ENCODE data around the gene TOGARAM1. TPM values are rescaled to one million over a fixed set of nuclear protein-coding genes. Genes with fewer than 3 reads are reported as not detected.

Gene TOGARAM1
- total RNA-seq, 2 experiments from 2014 or later, result 5.7 to 6.6 TPM

GRCh38 chr14:44963044-44963528 lies 1.1 kb downstream of the TOGARAM1 start:
- no peak overlapping the region for H3K4me3 Mint-ChIP-seq
- ATAC-seq (no peak), DNase-seq (peak; percentile 7)
- H3K27me3 Mint-ChIP-seq, result no peaks in the 10 kb centered on the region
- POLR2A ChIA-PET, result interaction anchor here (0.7 to 2.2 kb wide), 2 partner anchors 25 to 173 kb away, joined by 4 to 8 read pairs; partner anchors contain the start of gene FANCM
- peak overlapping the region; percentile 17 for H3K27ac Mint-ChIP-seq
- H3K9me3 Mint-ChIP-seq (ENCODE audit: low read depth), result peaks cover 13% of the 10 kb centered on the region
- H3K4me1 Mint-ChIP-seq, result peaks cover 57% of the 10 kb centered on the region
- CTCF ChIA-PET, result interaction anchor here (0.8 to 1.3 kb wide), 2 partner anchors 290 to 306 kb away, joined by 3 read pairs; partner anchors contain the start of gene MIS18BP1
- intact Hi-C loops (cut with DNase I, micrococcal nuclease), result no loop called here
- H3K36me3 Mint-ChIP-seq (ENCODE audit: low read depth), result peaks cover 28% of the 10 kb centered on the region

GRCh38 chr14:44963775-44964380 lies 1.9 kb downstream of the TOGARAM1 start:
- peaks cover 34% of the 10 kb centered on the region for H3K36me3 Mint-ChIP-seq (ENCODE audit: low read depth)
- ATAC-seq, result no peak
- ChIA-PET POLR2A (no interaction called here), CTCF (interaction anchor here (0.7 kb wide), 1 partner anchor 167 kb away, joined by 3 read pairs; no protein-coding TSS in a partner anchor)
- H3K9me3 Mint-ChIP-seq (ENCODE audit: low read depth), result peaks cover 17% of the 10 kb centered on the region
- peak; percentile 8 for DNase-seq
- no peaks in the 10 kb centered on the region for H3K27me3 Mint-ChIP-seq
- peaks cover 58% of the 10 kb centered on the region for H3K4me1 Mint-ChIP-seq
- H3K4me3 Mint-ChIP-seq, result no peak overlapping the region
- intact Hi-C loops (cut with DNase I, micrococcal nuclease), result no loop called here
- H3K27ac Mint-ChIP-seq, result peak overlapping the region; percentile 24

GRCh38 chr14:44966601-44967336 lies 4.8 kb downstream of the TOGARAM1 start:
- no peaks in the 10 kb centered on the region for H3K27me3 Mint-ChIP-seq
- POLR2A ChIA-PET, result no interaction called here
- intact Hi-C loops (cut with DNase I, micrococcal nuclease), result no loop called here
- ATAC-seq (no peak), DNase-seq (no peak)
- peaks cover 55% of the 10 kb centered on the region for H3K36me3 Mint-ChIP-seq (ENCODE audit: low read depth)
- H3K27ac Mint-ChIP-seq, result no peak overlapping the region
- H3K4me3 Mint-ChIP-seq, result peak overlapping the region; percentile 36
- H3K9me3 Mint-ChIP-seq (ENCODE audit: low read depth), result peaks cover 33% of the 10 kb centered on the region
- peaks cover 62% of the 10 kb centered on the region for H3K4me1 Mint-ChIP-seq
- CTCF ChIA-PET, result no interaction called here

- ATAC-seq (no peak), DNase-seq (no peak)
- ChIA-PET POLR2A (interaction anchor here (0.7 kb wide), 1 partner anchor 15 kb away, joined by 3 read pairs; no protein-coding TSS in a partner anchor), CTCF (no interaction called here)
- no peaks in the 10 kb centered on the region for H3K27me3 Mint-ChIP-seq
- peaks cover 36% of the 10 kb centered on the region for H3K9me3 Mint-ChIP-seq (ENCODE audit: low read depth)
- intact Hi-C loops (cut with DNase I, micrococcal nuclease), result no loop called here
- peaks cover 62% of the 10 kb centered on the region for H3K36me3 Mint-ChIP-seq (ENCODE audit: low read depth)
- H3K4me3 Mint-ChIP-seq, result no peak overlapping the region
- H3K27ac Mint-ChIP-seq, result no peak overlapping the region
- peaks cover 66% of the 10 kb centered on the region for H3K4me1 Mint-ChIP-seq
Measured at GRCh38 chr14:44968714-44969113, 6.7 kb downstream of the TOGARAM1 start.

- ChIA-PET CTCF (no interaction called here), POLR2A (no interaction called here)
- Mint-ChIP-seq H3K27me3 (no peaks in the 10 kb centered on the region), H3K27ac (no peak overlapping the region), H3K36me3 (ENCODE audit: low read depth) (peaks cover 54% of the 10 kb centered on the region), H3K9me3 (ENCODE audit: low read depth) (peaks cover 28% of the 10 kb centered on the region), H3K4me1 (peaks cover 54% of the 10 kb centered on the region), H3K4me3 (no peak overlapping the region)
- no peak for ATAC-seq
- no peak for DNase-seq
- intact Hi-C loops (cut with DNase I, micrococcal nuclease), result no loop called here
Measured at GRCh38 chr14:44970907-44971306, 8.9 kb downstream of the TOGARAM1 start.

GRCh38 chr14:44971459-44971858 lies 9.5 kb downstream of the TOGARAM1 start:
- ChIA-PET POLR2A (no interaction called here), CTCF (no interaction called here)
- no peaks in the 10 kb centered on the region for H3K27me3 Mint-ChIP-seq
- ATAC-seq (no peak), DNase-seq (no peak)
- H3K27ac Mint-ChIP-seq, result no peak overlapping the region
- peaks cover 56% of the 10 kb centered on the region for H3K36me3 Mint-ChIP-seq (ENCODE audit: low read depth)
- H3K9me3 Mint-ChIP-seq (ENCODE audit: low read depth), result peaks cover 28% of the 10 kb centered on the region
- intact Hi-C loops (cut with DNase I, micrococcal nuclease), result no loop called here
- H3K4me1 Mint-ChIP-seq, result peaks cover 57% of the 10 kb centered on the region
- no peak overlapping the region for H3K4me3 Mint-ChIP-seq

- DNase-seq (no peak), ATAC-seq (no peak)
- Mint-ChIP-seq H3K9me3 (ENCODE audit: low read depth) (no peaks in the 10 kb centered on the region), H3K27me3 (no peaks in the 10 kb centered on the region), H3K4me1 (peaks cover 29% of the 10 kb centered on the region), H3K27ac (no peak overlapping the region), H3K4me3 (no peak overlapping the region), H3K36me3 (ENCODE audit: low read depth) (peaks cover 3% of the 10 kb centered on the region)
- ChIA-PET CTCF (interaction anchor here (0.6 kb wide), 2 partner anchors 201 to 222 kb away, joined by 4 to 5 read pairs; no protein-coding TSS in a partner anchor), POLR2A (no interaction called here)
- intact Hi-C loops (cut with DNase I, micrococcal nuclease), result no loop called here
Measured at GRCh38 chr14:44979273-44979672, 17.3 kb downstream of the TOGARAM1 start.

- no peaks in the 10 kb centered on the region for H3K27me3 Mint-ChIP-seq
- H3K36me3 Mint-ChIP-seq (ENCODE audit: low read depth), result peaks cover 3% of the 10 kb centered on the region
- ATAC-seq (no peak), DNase-seq (no peak)
- H3K9me3 Mint-ChIP-seq (ENCODE audit: low read depth), result no peaks in the 10 kb centered on the region
- H3K27ac Mint-ChIP-seq, result no peak overlapping the region
- H3K4me3 Mint-ChIP-seq, result no peak overlapping the region
- peaks cover 29% of the 10 kb centered on the region for H3K4me1 Mint-ChIP-seq
- ChIA-PET CTCF (no interaction called here), POLR2A (interaction anchor here (0.5 kb wide), 1 partner anchor 646 kb away, joined by 3 read pairs; no protein-coding TSS in a partner anchor)
- intact Hi-C loops (cut with DNase I, micrococcal nuclease), result no loop called here
Measured at GRCh38 chr14:44979740-44980356, 17.9 kb downstream of the TOGARAM1 start.

- DNase-seq (no peak), ATAC-seq (no peak)
- H3K4me3 Mint-ChIP-seq, result no peak overlapping the region
- intact Hi-C loops (cut with DNase I, micrococcal nuclease), result no loop called here
- ChIA-PET CTCF (no interaction called here), POLR2A (no interaction called here)
- H3K27me3 Mint-ChIP-seq, result no peaks in the 10 kb centered on the region
- H3K36me3 Mint-ChIP-seq (ENCODE audit: low read depth), result peaks cover under 1% of the 10 kb centered on the region
- peaks cover 27% of the 10 kb centered on the region for H3K4me1 Mint-ChIP-seq
- peak overlapping the region; percentile 19 for H3K27ac Mint-ChIP-seq
- no peaks in the 10 kb centered on the region for H3K9me3 Mint-ChIP-seq (ENCODE audit: low read depth)
Measured at GRCh38 chr14:44981198-44981597, 19.2 kb downstream of the TOGARAM1 start.

GRCh38 chr14:44982594-44982993 lies 20.6 kb downstream of the TOGARAM1 start:
- H3K4me1 Mint-ChIP-seq, result peaks cover 26% of the 10 kb centered on the region
- no peaks in the 10 kb centered on the region for H3K9me3 Mint-ChIP-seq (ENCODE audit: low read depth)
- no peaks in the 10 kb centered on the region for H3K27me3 Mint-ChIP-seq
- no peak overlapping the region for H3K4me3 Mint-ChIP-seq
- DNase-seq, result no peak
- POLR2A ChIA-PET, result no interaction called here
- peaks cover 2% of the 10 kb centered on the region for H3K36me3 Mint-ChIP-seq (ENCODE audit: low read depth)
- peak overlapping the region; percentile 28 for H3K27ac Mint-ChIP-seq
- peak; percentile 77 for ATAC-seq
- intact Hi-C loops (cut with DNase I, micrococcal nuclease), result no loop called here
- CTCF ChIA-PET, result interaction anchor here (0.5 kb wide), 1 partner anchor 91 kb away, joined by 3 read pairs; no protein-coding TSS in a partner anchor

GRCh38 chr14:44988694-44989093 lies 26.7 kb downstream of the TOGARAM1 start:
- Mint-ChIP-seq H3K27me3 (no peaks in the 10 kb centered on the region), H3K36me3 (ENCODE audit: low read depth) (peaks cover 4% of the 10 kb centered on the region), H3K27ac (no peak overlapping the region), H3K4me1 (peaks cover 7% of the 10 kb centered on the region), H3K9me3 (ENCODE audit: low read depth) (no peaks in the 10 kb centered on the region), H3K4me3 (no peak overlapping the region)
- DNase-seq (no peak), ATAC-seq (no peak)
- ChIA-PET CTCF (no interaction called here), POLR2A (interaction anchor here (0.5 to 1.1 kb wide), 2 partner anchors 26 to 235 kb away, joined by 4 to 5 read pairs; no protein-coding TSS in a partner anchor)
- intact Hi-C loops (cut with DNase I, micrococcal nuclease), result no loop called here
